GM21526 (cell line): ENCODE measurements around the gene SLC47A2.

Experiments used
- ATAC-seq: cut with Tn5 transposase; IDR thresholded peaks from one replicate; pipeline ENCODE4 v1.9.1; 2021; ENCODE audit warnings: moderate library complexity; ENCODE audit not compliant: unreplicated experiment, low FRiP score

The SLC47A2 gene

DNA sequence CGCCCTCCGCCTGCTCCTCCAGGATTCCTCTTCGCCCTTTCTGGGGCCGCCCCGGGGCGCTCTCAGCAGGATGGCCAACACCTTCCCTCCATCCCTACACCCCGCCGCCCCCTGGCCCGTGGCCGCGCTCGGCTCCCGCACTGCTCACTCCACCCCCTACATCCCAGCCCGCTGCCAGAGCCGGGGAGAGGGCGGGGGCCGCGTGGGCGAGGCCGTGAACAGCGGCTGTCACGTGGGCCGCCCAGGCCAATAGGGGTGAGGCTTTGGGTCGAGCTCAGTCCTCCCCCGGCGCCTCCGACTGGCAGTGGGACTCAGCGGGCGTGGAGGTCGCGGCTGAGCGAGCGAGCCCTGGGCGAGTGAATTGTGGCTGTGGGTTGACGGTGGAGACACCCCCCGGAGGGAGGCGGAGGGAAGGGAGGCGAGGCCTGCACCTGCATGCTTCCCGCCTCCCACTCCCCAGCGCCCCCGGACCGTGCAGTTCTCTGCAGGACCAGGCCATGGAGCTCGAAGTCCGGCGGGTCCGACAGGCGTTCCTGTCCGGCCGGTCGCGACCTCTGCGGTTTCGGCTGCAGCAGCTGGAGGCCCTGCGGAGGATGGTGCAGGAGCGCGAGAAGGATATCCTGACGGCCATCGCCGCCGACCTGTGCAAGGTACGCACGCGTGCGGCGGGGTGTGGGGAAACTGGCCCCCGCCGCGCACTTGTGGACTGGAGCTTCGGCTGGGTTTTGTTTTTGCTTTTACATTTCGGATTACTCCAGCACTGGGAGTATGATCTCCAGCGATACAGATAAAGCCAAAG is 67.7 kb downstream of the SLC47A2 start, which contains the start of gene ALDH3A2:
TSS of gene ALDH3A2 (plus strand) at position 277 of the 799 bp plus-strand sequence. CDS start at position 498, 221 bp downstream.
- ATAC-seq: peak; percentile 85

- ATAC-seq: peak; percentile 32
These were observed 68.5 kb downstream of the SLC47A2 start for GRCh38 chr17:19647697-19648474.

- no peak for ATAC-seq
These were observed 69.3 kb downstream of the SLC47A2 start for GRCh38 chr17:19646788-19647696.

DNA sequence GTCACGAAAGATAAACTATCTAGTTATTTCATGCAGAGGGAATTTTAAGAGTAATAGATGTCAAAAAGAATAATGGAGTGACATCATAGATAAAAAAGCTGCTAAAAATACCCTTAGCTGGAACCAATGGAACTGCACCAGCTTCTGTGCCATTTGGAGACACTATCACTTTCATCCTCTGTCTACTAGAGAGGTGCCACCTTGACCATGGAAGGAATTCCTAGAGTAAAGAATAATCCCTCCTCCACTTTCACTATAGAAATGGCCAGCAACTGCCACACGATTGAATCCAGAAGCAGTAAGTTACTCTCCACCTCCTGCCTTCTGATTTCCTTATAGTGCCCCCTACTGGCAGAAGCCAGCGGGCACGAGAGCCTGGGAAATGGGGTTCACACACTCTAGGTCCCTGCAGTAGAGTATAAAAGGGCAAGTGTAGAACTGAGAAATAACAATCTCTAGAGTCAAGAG is 70.6 kb downstream of the SLC47A2 start:
- no peak for ATAC-seq

DNA sequence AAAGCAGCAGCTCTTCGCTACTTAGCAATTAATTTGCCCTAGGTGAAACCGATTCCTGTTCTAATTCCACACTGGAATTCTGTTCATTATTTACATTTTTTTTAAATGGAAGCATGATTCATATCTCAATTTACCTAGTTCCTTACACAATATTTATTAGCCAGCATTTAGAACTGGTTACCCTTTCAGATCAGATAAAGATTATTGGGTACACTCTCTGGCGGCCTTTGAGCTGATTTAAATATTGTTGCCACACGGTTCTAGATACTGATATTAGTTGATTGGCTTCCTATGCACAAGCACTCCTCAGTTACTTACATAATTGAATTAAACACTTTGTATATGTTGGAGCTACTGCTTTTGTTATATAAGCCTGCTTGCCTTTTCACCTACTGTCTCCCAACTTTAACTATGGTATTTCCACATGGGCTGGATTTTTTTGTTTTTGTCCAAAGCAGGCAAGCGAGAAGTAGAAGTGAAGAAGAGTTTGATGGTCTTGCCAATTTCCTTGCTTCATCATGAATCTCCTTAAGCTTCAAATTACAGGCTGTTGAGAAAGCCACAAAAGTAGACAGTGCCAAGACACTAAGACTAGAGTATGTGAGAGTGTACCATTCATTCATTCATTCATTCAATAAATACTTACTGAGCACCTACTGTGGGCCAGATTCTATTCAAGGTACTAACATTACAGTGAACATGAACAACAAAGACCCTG is 71.7 kb downstream of the SLC47A2 start:
- ATAC-seq: no peak

DNA sequence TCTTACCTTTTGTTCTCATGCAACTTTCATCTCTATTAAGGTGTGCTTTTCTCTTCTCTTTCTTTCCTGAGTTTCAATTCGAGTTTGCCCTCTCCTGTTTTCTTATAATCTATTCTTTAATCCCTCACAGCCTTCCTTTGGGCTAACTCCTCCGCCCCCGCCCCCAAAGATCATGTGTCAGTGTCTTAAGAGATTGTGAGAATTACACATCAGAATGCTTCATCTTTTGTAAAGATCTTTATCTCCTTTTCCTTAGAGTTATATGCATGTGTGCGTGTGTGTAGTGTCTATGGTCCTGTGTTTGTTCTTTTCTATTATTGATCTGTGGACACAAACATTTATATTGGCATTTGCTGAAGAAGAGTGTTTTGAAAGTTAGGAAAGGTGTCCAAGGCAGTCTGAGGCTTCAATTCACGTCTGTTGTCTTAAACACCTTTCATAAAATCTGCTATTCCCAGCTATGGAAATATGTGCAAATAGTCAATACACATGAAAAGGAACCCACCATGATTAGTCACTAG is 74.0 kb downstream of the SLC47A2 start:
- no peak for ATAC-seq

GRCh38 chr17:19641687-19642372 is 74.6 kb downstream of the SLC47A2 start:
- no peak for ATAC-seq

- no peak for ATAC-seq
These were observed 84.5 kb downstream of the SLC47A2 start for GRCh38 chr17:19631905-19632304.

DNA sequence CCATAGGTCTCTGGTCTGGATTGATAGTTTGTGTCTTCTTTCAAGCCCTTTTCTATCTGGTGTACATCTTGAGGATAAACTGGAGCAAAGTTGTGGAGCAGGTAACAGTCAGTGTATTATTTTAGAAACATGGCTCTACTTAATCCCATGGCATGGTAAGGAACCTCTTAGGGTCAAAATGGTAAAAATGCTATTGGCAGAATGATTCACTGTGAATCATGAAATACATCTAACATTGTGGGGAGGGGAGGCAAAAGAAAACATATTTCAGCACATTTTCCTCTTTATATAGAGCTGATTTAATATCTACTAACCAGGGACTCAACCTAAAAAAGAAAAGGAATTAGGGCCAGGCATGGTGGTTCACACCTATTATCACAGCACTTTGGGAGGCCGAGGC is 85.7 kb downstream of the SLC47A2 start:
- no peak for ATAC-seq

- ATAC-seq: no peak
These were observed 86.3 kb downstream of the SLC47A2 start for GRCh38 chr17:19630035-19630434.

GRCh38 chr17:19629449-19629848 is 86.9 kb downstream of the SLC47A2 start:
- no peak for ATAC-seq
